Left lung (tissue), 10 donors: ENCODE results near the gene HERC2. TPM values are rescaled to one million over a fixed set of nuclear protein-coding genes. Genes with fewer than 3 reads are reported as not detected.
"Not testable (repeated sequence)": the region's sequence is repeated elsewhere in the genome, so short reads cannot be mapped to it uniquely, and the experiment has no call there.

ENCODE experiments used
- ATAC-seq: fragments of 200-7000 bp; cut with Tn5 transposase; one replicate; pipeline ENCODE4 v1.9.1; 2020; ENCODE audit warnings: moderate library complexity
- DNase-seq, 4 donors: peaks; one replicate each; pipeline ENCODE4 v3.0.0-alpha.2; 2013 to 2020
- H3K27ac ChIP-seq, 2 donors: fragments of 200-600 bp; sonication (generic) in 1 of 2; one replicate each; pipeline versions ENCODE4 v1.5.0 to v1.8.0; 2020 to 2021
- H3K27me3 ChIP-seq, 2 donors: fragments of 200-600 bp; sonication (generic) in 1 of 2; one replicate each; pipeline versions ENCODE4 v1.5.0 to v1.8.0; 2020 to 2021
- H3K36me3 ChIP-seq, 2 donors: fragments of 200-600 bp; sonication (generic) in 1 of 2; one replicate each; pipeline versions ENCODE4 v1.5.0 to v1.8.0; 2020 to 2021
- H3K4me1 ChIP-seq, 2 donors: fragments of 200-600 bp; one replicate each; pipeline ENCODE4 v1.8.0; 2021
- H3K4me3 ChIP-seq, 2 donors: fragments of 200-600 bp; sonication (generic) in 1 of 2; one replicate each; pipeline versions ENCODE4 v1.5.0 to v1.8.0; 2020 to 2021; ENCODE audit warnings: mild to moderate bottlenecking in 1 of 2
- H3K9me3 ChIP-seq, 2 donors: fragments of 200-600 bp; sonication (generic) in 1 of 2; one replicate each; pipeline versions ENCODE4 v1.5.0 to v1.8.0; 2020 to 2021
- intact Hi-C, 2 donors: fragments of 100-400 bp; cut with DNase I; formaldehyde crosslinking; loops; one replicate each; pipeline versions ENCODE4 v1.11.2 to v1.14.2; 2022
- polyA plus RNA-seq, 6 donors: library from polyadenylated mRNA; unstranded; fragments of 120-200 nt; gene quantifications; one replicate each; pipeline ENCODE4 v1.2.1, GENCODE V29; 2013; ENCODE audit not compliant: insufficient read length in 6 of 6
- total RNA-seq, 2 donors: library from RNA; stranded (reverse); fragmentation: NEBNext Ultra II Directional; extraction: Animal tissue kit (Norgen Biotek cat#: 25700); gene quantifications; one replicate each; pipeline ENCODE4 v1.2.1, GENCODE V29; 2021
- TF ChIP-seq, protein P1 (sequence below), 2 donors: fragments of 200-600 bp; sonication (generic) in 1 of 2; IDR thresholded peaks; one replicate each; pipeline versions ENCODE4 v1.5.0 to v1.8.0; 2021; ENCODE audit warnings: antibody characterized with exemption in 2 of 2
- donor health status: DM: no; HTN: yes; CAD: no.
- donor health status: DM: no; HTN: no; CAD: no.

The HERC2 gene
- total and polyA plus RNA-seq, 8 donors, result 52.7 to 68.6 (median 56.4) TPM

DNA sequence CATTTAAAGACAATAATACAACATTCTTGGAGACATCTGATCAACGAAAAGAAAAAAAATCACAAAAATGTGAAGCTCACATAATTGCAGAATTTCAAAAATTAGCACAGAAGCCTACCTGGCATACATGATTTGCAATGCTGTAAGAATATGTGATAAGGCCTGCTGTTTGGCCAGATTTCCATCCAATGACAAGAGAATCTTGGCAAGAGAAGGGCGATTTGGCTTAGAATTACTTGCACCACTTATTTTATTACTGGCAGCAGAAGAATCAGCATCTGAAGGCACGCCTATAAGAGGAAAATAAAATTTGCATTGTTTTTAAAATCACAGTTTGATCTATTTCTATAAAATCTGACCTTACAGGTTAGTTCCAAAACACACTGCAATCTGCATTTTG is 152.6 kb downstream of the HERC2 start:
- TF ChIP-seq, protein P1, sequence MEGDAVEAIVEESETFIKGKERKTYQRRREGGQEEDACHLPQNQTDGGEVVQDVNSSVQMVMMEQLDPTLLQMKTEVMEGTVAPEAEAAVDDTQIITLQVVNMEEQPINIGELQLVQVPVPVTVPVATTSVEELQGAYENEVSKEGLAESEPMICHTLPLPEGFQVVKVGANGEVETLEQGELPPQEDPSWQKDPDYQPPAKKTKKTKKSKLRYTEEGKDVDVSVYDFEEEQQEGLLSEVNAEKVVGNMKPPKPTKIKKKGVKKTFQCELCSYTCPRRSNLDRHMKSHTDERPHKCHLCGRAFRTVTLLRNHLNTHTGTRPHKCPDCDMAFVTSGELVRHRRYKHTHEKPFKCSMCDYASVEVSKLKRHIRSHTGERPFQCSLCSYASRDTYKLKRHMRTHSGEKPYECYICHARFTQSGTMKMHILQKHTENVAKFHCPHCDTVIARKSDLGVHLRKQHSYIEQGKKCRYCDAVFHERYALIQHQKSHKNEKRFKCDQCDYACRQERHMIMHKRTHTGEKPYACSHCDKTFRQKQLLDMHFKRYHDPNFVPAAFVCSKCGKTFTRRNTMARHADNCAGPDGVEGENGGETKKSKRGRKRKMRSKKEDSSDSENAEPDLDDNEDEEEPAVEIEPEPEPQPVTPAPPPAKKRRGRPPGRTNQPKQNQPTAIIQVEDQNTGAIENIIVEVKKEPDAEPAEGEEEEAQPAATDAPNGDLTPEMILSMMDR (IDR thresholded peaks at IDR 0.05), result no peak
- Histone ChIP-seq H3K27ac (no peak overlapping the region), H3K36me3 (peaks cover 0 to 67% of the 10 kb centered on the region in 2 donors), H3K4me3 (no peak overlapping the region), H3K9me3 (no peaks in the 10 kb centered on the region), H3K27me3 (no peaks in the 10 kb centered on the region), H3K4me1 (no peaks in the 10 kb centered on the region)
- peak in 1 of 4 donors; percentile 7 for DNase-seq
- ATAC-seq, result no peak
- intact Hi-C loops, result no loop called here

DNA sequence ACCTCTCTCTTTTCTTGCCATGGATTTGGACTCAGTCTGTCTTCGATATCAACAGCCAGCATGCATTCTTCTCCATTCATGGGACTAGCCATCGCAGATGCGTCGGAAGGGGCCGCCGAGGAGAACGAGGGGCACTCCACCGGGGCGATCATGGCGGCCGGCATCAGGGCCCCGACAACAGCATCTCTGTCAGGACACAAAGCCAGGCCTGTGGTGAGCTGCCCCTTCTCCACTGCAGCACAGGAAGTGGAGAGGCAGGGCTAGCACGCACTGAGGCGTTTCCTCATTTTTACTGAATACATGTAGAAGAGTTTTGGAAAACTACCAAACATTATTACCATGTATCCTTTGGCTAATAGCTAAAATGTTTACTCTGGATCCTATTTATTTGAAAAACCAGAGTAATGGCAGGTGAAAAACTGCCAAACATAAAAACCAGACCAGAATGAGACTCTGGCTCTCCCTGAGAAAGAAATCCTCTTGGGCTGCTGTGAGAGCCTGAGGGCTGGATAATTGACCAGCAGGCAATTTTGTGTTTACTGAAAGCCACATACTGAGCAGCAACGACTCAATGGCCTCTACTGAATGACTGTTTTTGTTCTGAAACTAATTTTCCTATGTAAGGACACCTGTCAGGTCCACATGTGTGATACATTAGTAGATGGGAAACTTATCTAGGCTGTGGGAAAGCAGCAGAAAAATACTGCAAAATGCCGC is 153.4 kb downstream of the HERC2 start:
- H3K4me1 ChIP-seq, ATAC-seq, H3K27ac ChIP-seq, intact Hi-C loops, H3K9me3 ChIP-seq, H3K4me3 ChIP-seq, DNase-seq, H3K27me3 ChIP-seq: not testable (repeated sequence)
- H3K36me3 ChIP-seq, result peaks cover 0 to 67% of the 10 kb centered on the region in 2 donors

DNA sequence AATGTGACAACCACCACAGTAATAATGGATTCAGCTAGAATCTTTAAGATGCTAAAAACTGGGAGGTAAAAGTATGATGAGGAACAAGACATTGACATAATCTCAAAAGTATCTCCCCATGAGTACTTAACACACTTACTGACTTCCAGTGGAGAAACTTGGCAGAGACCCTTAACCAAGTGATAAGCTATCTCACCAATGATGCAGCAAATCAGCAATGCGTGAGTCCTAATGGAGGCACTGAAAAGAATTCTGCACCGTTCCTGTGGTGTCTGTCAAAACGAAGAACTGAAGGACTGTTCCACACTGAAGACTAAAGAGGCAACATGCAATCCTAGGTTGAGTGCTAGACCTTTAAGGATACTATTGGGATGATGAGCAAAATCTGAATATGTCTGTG is 154.9 kb downstream of the HERC2 start:
- no peaks in the 10 kb centered on the region for H3K4me1 ChIP-seq
- no peak overlapping the region for H3K27ac ChIP-seq
- intact Hi-C loops, result no loop called here
- no peaks in the 10 kb centered on the region for H3K9me3 ChIP-seq
- TF ChIP-seq, protein P1 (IDR thresholded peaks at IDR 0.05), result no peak
- H3K27me3 ChIP-seq, result no peaks in the 10 kb centered on the region
- H3K36me3 ChIP-seq, result peaks cover 0 to 73% of the 10 kb centered on the region in 2 donors
- DNase-seq (no peak), ATAC-seq (no peak)
- H3K4me3 ChIP-seq, result no peak overlapping the region

DNA sequence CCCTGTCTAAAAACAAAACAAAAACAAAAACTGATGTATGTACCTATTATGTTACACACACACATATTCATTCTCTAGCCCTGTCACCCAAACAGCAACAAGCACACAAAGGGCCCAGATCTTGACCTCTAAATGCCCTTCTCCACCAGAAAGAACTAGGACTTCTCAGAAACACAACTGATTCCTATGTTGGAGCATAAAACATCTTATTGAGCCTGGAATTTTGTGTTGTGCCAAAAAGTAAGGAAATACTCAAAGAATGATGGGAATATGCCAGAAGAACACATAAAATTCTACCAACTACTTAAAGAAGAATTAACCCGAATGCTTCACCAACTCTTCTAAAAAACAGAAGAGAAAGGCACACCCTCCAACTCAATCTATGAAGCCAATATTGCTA is 156.2 kb downstream of the HERC2 start:
- Histone ChIP-seq H3K9me3 (no peaks in the 10 kb centered on the region), H3K36me3 (peaks cover 0 to 85% of the 10 kb centered on the region in 2 donors), H3K4me3 (no peak overlapping the region), H3K27me3 (no peaks in the 10 kb centered on the region), H3K27ac (no peak overlapping the region), H3K4me1 (no peaks in the 10 kb centered on the region)
- intact Hi-C loops, result no loop called here
- DNase-seq (no peak), ATAC-seq (no peak)
- TF ChIP-seq, protein P1 (IDR thresholded peaks at IDR 0.05), result no peak

DNA sequence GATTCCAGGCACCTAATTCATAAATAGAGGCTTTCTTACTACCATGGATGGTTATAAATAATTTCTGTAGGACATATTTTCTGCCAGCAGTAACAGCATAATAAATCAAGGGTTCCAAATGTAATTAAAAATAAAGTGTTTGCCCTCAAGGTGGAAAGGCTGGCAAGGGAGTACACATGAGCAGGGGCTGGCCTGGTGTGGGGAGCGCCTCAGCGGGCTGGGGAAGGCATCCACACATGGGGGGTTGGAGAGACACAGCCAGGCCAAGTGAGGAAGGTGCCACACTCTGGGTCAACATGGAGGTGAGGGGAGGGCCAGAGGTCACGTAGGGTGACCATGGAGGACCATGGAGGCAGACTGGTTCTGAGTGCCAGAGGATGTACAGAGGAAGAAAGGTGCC is 157.1 kb downstream of the HERC2 start:
- no peak for ATAC-seq
- Histone ChIP-seq H3K4me1 (no peaks in the 10 kb centered on the region), H3K27ac (no peak overlapping the region), H3K36me3 (peaks cover 0 to 91% of the 10 kb centered on the region in 2 donors), H3K9me3 (no peaks in the 10 kb centered on the region), H3K27me3 (no peaks in the 10 kb centered on the region), H3K4me3 (no peak overlapping the region)
- TF ChIP-seq, protein P1 (IDR thresholded peaks at IDR 0.05), result no peak
- intact Hi-C loops, result no loop called here
- no peak for DNase-seq

DNA sequence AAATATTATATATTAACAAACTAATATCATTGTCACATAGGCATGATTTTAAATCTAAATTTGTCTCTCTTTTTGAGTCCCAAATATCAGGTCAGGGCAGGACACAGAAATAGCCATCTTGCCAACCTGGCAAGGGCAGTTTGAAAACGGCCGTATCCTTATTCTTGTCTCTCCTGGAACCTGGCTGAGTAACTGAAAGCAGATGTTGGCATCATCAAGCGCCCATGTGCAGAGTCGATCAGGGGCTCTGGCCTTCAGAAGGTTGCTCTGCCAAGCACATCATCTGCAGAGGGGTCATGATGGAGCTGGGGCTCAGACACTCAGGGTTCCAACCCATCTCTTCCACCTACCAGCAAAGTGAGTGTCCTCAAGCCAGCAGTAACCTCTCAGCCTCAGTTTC is 167.7 kb downstream of the HERC2 start:
- ATAC-seq (no peak), DNase-seq (no peak)
- intact Hi-C loops, result no loop called here
- H3K36me3 ChIP-seq, result peaks cover 0 to 18% of the 10 kb centered on the region in 2 donors
- H3K9me3 ChIP-seq, result peaks cover 0 to 8% of the 10 kb centered on the region in 2 donors
- H3K4me1 ChIP-seq, result no peaks in the 10 kb centered on the region
- H3K27me3 ChIP-seq, result no peaks in the 10 kb centered on the region
- TF ChIP-seq, protein P1 (IDR thresholded peaks at IDR 0.05), result no peak
- no peak overlapping the region for H3K27ac ChIP-seq
- H3K4me3 ChIP-seq, result no peak overlapping the region
